PFSK-1 (cell line): ENCODE measurements around the gene ARHGAP42.

ENCODE experiments used
- FOXP2 ChIP-seq: optimal IDR thresholded peaks from 2 replicates; pipeline ENCODE3; 2011; ENCODE audit warnings: borderline replicate concordance, control low read depth, inconsistent platforms; ENCODE audit not compliant: insufficient read depth; ENCODE audit errors: extremely low read length, extremely low read depth
- POLR2AphosphoS5 ChIP-seq: IDR thresholded peaks from 2 replicates; pipeline ENCODE4 v1.6.1; 2012; ENCODE audit warnings: low read depth, mild to moderate bottlenecking, control low read depth, low read length, moderate library complexity
- SIN3A ChIP-seq: IDR thresholded peaks from 2 replicates; pipeline ENCODE4 v1.6.1; 2012; ENCODE audit warnings: mild to moderate bottlenecking, low read length, moderate library complexity, borderline replicate concordance; ENCODE audit not compliant: insufficient read depth
- TAF1 ChIP-seq: IDR thresholded peaks from 2 replicates; pipeline ENCODE4 v1.6.1; 2012; ENCODE audit warnings: low read length, control low read depth, borderline replicate concordance; ENCODE audit not compliant: insufficient read depth
- TF ChIP-seq, protein P1 (sequence below), 2 experiments: IDR thresholded peaks; 2 replicates each; pipeline versions ENCODE4 v1.6.1 to v1.8.0; 2011 to 2012; ENCODE audit warnings: low read depth in 2 of 2, low read length in 2 of 2, control low read depth in 1 of 2, inconsistent platforms in 1 of 2, mild to moderate bottlenecking in 1 of 2, moderate library complexity in 1 of 2; ENCODE audit not compliant: insufficient read depth in 1 of 2

Gene ARHGAP42

DNA sequence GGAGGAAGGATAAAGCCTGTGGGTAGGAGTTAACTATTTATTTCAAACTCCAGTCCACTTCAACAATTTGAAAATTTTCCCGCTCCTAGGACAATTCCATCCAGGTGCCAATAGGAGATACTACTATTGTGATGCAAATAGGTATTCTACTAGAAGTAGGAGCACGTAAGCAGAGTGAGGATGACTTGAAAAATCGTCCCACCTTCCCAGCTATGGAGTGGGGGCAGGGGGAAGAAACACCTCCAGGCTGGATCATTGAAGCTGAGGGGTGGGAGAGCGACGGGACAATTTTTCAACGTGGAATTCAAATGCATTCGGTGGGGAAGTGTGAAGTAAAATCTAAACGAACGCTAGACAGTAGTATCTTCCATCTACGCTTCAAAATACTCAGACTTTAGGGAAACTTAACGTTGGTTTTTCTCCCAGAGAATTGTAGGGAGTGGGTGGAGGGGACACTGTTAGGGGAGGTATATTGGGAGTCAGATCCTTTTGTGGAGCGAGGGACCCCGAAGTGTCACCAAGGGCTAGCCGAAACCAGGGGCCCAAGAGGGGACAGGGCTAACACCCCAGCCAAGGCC is 523 bp upstream of the ARHGAP42 start:
- TF ChIP-seq SIN3A (no peak), TAF1 (no peak), POLR2AphosphoS5 (no peak), FOXP2 (no peak)
- TF ChIP-seq, protein P1, sequence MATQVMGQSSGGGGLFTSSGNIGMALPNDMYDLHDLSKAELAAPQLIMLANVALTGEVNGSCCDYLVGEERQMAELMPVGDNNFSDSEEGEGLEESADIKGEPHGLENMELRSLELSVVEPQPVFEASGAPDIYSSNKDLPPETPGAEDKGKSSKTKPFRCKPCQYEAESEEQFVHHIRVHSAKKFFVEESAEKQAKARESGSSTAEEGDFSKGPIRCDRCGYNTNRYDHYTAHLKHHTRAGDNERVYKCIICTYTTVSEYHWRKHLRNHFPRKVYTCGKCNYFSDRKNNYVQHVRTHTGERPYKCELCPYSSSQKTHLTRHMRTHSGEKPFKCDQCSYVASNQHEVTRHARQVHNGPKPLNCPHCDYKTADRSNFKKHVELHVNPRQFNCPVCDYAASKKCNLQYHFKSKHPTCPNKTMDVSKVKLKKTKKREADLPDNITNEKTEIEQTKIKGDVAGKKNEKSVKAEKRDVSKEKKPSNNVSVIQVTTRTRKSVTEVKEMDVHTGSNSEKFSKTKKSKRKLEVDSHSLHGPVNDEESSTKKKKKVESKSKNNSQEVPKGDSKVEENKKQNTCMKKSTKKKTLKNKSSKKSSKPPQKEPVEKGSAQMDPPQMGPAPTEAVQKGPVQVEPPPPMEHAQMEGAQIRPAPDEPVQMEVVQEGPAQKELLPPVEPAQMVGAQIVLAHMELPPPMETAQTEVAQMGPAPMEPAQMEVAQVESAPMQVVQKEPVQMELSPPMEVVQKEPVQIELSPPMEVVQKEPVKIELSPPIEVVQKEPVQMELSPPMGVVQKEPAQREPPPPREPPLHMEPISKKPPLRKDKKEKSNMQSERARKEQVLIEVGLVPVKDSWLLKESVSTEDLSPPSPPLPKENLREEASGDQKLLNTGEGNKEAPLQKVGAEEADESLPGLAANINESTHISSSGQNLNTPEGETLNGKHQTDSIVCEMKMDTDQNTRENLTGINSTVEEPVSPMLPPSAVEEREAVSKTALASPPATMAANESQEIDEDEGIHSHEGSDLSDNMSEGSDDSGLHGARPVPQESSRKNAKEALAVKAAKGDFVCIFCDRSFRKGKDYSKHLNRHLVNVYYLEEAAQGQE (IDR thresholded peaks at IDR 0.05; ENCODE audit: insufficient read depth in 1 of 2, low read depth in 2 of 2, low read length in 2 of 2) = no peak

DNA sequence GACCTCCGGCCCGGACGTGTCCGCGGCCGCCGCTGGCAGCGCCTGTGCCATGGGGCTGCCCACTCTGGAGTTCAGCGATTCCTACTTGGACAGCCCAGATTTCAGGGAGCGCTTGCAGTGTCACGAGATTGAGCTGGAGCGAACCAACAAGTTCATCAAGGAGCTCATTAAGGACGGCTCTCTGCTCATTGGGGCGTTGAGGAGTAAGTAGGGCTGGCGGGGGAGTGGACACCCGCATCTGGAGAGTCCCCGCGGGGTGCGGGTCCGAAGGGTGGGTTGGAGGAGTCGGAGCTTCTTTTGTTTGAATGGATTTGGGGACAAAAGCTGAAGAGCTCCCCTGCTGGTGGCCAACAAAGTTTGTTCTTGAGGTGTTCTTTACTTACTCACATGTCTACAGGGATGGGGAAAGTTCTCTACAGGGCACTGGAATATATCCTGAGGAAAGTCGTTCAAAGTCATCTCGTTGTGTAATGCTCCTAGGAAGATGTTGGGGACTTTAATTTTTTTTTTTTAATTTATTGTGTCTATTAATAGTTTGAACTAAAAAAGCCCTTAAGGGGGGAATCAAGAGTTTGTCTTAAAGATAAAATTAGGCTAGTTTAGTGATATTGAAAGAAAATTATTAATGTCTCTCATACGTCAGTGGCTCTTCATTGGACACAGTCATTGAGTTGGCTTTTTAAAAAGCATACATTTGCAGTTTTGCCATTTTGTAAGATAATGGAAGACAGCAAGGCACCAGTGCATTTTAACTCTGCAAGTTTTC is 725 bp downstream of the ARHGAP42 start:
- TF ChIP-seq POLR2AphosphoS5 = no peak
- TF ChIP-seq SIN3A = no peak
- TF ChIP-seq TAF1 = no peak
- no peak for TF ChIP-seq FOXP2
- TF ChIP-seq, protein P1 (IDR thresholded peaks at IDR 0.05; ENCODE audit: insufficient read depth in 1 of 2, low read depth in 2 of 2, low read length in 2 of 2) = no peak

DNA sequence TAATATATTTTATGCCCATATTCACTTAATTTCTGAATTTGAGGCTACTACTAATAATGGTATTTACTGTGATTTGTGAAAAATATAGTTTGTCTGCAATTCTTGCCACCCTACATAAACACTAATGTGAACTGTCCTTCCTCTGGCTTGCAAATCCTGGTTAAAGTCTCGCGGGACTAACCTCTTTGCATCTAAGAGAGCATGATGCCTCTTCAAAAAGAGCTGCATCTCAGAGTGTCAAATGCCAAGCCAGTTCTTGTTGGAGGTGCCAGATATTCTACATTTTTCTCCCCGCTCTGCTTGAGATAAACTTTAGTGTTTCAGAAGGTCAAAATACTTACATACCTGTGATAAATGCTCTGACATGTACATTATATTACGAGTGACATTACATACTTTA is 2.1 kb downstream of the ARHGAP42 start:
- TF ChIP-seq, protein P1 (IDR thresholded peaks at IDR 0.05; ENCODE audit: insufficient read depth in 1 of 2, low read depth in 2 of 2, low read length in 2 of 2) = no peak
- TF ChIP-seq TAF1 (no peak), SIN3A (no peak)

GRCh38 chr11:100691896-100692653 is 5.0 kb downstream of the ARHGAP42 start:
- TF ChIP-seq, protein P1 (IDR thresholded peaks at IDR 0.05; ENCODE audit: insufficient read depth in 1 of 2, low read depth in 2 of 2, low read length in 2 of 2) = no peak
- TF ChIP-seq SIN3A = no peak
- no peak for TF ChIP-seq POLR2AphosphoS5
- no peak for TF ChIP-seq TAF1
- TF ChIP-seq FOXP2 = no peak

DNA sequence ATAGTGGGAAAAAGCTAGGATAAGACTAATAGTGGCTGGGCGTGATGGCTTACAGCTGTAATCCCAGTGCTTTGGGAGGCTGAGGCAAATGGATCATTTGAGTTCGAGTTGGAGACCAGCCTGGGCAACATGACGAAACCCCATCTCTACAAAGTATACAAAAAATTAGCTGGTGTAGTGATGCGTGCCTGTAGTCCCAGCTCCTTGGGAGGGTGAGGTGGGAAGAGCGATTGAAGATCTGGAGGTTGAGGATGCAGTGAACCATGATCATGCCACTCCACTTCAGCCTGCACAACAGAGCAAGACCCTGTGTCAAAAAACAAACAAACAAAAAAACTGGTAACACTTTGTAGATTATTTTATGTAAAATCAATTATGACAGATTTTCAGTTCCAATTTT is 8.8 kb downstream of the ARHGAP42 start:
- TF ChIP-seq FOXP2 (no peak), TAF1 (no peak), POLR2AphosphoS5 (no peak), SIN3A (no peak)
- TF ChIP-seq, protein P1 (IDR thresholded peaks at IDR 0.05; ENCODE audit: insufficient read depth in 1 of 2, low read depth in 2 of 2, low read length in 2 of 2) = no peak
